ENCODE measurements around the gene TM4SF1.

- TF ChIP-seq, protein P1, sequence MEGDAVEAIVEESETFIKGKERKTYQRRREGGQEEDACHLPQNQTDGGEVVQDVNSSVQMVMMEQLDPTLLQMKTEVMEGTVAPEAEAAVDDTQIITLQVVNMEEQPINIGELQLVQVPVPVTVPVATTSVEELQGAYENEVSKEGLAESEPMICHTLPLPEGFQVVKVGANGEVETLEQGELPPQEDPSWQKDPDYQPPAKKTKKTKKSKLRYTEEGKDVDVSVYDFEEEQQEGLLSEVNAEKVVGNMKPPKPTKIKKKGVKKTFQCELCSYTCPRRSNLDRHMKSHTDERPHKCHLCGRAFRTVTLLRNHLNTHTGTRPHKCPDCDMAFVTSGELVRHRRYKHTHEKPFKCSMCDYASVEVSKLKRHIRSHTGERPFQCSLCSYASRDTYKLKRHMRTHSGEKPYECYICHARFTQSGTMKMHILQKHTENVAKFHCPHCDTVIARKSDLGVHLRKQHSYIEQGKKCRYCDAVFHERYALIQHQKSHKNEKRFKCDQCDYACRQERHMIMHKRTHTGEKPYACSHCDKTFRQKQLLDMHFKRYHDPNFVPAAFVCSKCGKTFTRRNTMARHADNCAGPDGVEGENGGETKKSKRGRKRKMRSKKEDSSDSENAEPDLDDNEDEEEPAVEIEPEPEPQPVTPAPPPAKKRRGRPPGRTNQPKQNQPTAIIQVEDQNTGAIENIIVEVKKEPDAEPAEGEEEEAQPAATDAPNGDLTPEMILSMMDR (IDR thresholded peaks at IDR 0.05) = no peak
- no peak for TF ChIP-seq POLR2AphosphoS5 (IDR thresholded peaks at IDR 0.05; ENCODE audit: low read depth, low read length)
These were observed 11.4 kb downstream of the TM4SF1 start for GRCh38 chr3:149366031-149366430.

Measured in Panc1 (cell line).